SU-DHL-6 (cell line): ENCODE results near the gene TMEM30B.

ENCODE experiments used
- EZH2phosphoT487 ChIP-seq: fragments of 200-600 bp; sonication (generic), shearing (Covaris generic); conservative IDR thresholded peaks from 2 replicates; pipeline ENCODE4 v1.6.1; 2018; ENCODE audit warnings: mild to moderate bottlenecking, antibody characterized with exemption, low read length, moderate library complexity, mixed read lengths
- TF ChIP-seq, protein P1 (sequence below): fragments of 200-600 bp; sonication (generic); IDR thresholded peaks from one replicate; pipeline ENCODE4 v1.5.1; 2017; ENCODE audit warnings: antibody characterized with exemption, mild to moderate bottlenecking, low read length, moderate library complexity; ENCODE audit not compliant: insufficient read depth, poor library complexity, severe bottlenecking

DNA sequence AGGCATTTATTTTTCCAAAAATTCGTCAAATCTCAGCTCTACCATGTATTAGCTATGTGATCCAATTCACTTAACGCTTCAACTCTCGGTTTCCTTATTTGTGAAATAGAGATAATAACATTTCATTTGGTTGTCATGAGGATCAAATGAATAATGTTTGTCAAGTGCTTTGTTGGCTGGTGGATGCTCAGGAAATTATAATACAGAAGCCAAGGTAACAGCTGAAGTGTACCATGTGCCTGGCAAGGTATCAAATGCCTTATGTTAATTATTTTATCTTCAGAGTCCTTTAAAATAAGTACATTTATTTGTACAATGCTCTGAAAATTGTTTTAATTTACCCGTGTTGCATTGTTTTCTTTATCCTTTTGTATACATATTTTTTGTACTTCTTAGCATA is 34.2 kb upstream of the TMEM30B start:
- TF ChIP-seq, protein P1, sequence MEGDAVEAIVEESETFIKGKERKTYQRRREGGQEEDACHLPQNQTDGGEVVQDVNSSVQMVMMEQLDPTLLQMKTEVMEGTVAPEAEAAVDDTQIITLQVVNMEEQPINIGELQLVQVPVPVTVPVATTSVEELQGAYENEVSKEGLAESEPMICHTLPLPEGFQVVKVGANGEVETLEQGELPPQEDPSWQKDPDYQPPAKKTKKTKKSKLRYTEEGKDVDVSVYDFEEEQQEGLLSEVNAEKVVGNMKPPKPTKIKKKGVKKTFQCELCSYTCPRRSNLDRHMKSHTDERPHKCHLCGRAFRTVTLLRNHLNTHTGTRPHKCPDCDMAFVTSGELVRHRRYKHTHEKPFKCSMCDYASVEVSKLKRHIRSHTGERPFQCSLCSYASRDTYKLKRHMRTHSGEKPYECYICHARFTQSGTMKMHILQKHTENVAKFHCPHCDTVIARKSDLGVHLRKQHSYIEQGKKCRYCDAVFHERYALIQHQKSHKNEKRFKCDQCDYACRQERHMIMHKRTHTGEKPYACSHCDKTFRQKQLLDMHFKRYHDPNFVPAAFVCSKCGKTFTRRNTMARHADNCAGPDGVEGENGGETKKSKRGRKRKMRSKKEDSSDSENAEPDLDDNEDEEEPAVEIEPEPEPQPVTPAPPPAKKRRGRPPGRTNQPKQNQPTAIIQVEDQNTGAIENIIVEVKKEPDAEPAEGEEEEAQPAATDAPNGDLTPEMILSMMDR: no peak
- no peak for TF ChIP-seq EZH2phosphoT487
